Nephron progenitor cell (in vitro differentiated cells): Measurements from ENCODE around the gene NPW.

ENCODE experiments used
- DNase-seq: peaks from one replicate; pipeline ENCODE4 v3.0.0; 2021
- H3K27ac Mint-ChIP-seq: 2 replicates; pipeline ENCODE4 v1.8.0; 2021; ENCODE audit warnings: mild to moderate bottlenecking, moderate library complexity, mixed read lengths
- H3K27me3 Mint-ChIP-seq: 2 replicates; pipeline ENCODE4 v1.8.0; 2021; ENCODE audit warnings: mild to moderate bottlenecking, low read depth, mixed read lengths; ENCODE audit not compliant: poor library complexity
- H3K36me3 Mint-ChIP-seq: 2 replicates; pipeline ENCODE4 v1.8.0; 2021; ENCODE audit warnings: low read depth, mixed read lengths
- H3K4me1 Mint-ChIP-seq: 2 replicates; pipeline ENCODE4 v1.8.0; 2021; ENCODE audit warnings: mixed read lengths
- H3K4me3 Mint-ChIP-seq: 2 replicates; pipeline ENCODE4 v1.8.0; 2021; ENCODE audit warnings: mild to moderate bottlenecking, moderate library complexity, mixed read lengths
- H3K9me3 Mint-ChIP-seq: 2 replicates; pipeline ENCODE4 v1.8.0; 2021; ENCODE audit warnings: mild to moderate bottlenecking, moderate library complexity, mixed read lengths
- TF ChIP-seq, protein P1 (sequence below): fragments of 200-600 bp; sonication (generic); IDR thresholded peaks from 2 replicates; pipeline ENCODE4 v1.5.0; 2021; ENCODE audit warnings: antibody characterized with exemption

The NPW gene

DNA sequence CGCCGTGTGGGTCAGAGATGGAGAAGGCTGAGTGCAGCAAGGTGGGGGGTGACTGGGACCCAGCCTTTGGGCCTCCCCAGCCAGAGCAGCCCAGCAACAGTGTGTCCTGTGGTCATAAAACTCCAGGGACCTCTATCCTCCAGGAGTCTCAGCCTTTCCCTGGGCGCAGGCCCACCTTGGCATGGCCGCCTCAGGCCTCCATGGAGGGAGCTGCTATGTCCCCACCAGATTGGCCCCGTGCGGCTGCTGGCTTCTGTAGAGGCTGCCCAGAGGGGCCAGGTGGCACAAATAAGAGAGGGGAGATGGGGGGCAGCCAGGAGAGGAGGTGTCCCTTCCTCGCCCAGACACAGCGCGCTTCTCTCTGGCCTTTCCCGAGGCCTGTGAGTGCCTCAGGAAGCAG is 32.4 kb upstream of the NPW start:
- TF ChIP-seq, protein P1, sequence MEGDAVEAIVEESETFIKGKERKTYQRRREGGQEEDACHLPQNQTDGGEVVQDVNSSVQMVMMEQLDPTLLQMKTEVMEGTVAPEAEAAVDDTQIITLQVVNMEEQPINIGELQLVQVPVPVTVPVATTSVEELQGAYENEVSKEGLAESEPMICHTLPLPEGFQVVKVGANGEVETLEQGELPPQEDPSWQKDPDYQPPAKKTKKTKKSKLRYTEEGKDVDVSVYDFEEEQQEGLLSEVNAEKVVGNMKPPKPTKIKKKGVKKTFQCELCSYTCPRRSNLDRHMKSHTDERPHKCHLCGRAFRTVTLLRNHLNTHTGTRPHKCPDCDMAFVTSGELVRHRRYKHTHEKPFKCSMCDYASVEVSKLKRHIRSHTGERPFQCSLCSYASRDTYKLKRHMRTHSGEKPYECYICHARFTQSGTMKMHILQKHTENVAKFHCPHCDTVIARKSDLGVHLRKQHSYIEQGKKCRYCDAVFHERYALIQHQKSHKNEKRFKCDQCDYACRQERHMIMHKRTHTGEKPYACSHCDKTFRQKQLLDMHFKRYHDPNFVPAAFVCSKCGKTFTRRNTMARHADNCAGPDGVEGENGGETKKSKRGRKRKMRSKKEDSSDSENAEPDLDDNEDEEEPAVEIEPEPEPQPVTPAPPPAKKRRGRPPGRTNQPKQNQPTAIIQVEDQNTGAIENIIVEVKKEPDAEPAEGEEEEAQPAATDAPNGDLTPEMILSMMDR = no peak
- Mint-ChIP-seq H3K4me3 (no peak overlapping the region), H3K27me3 (peaks cover 63% of the 10 kb centered on the region)

DNA sequence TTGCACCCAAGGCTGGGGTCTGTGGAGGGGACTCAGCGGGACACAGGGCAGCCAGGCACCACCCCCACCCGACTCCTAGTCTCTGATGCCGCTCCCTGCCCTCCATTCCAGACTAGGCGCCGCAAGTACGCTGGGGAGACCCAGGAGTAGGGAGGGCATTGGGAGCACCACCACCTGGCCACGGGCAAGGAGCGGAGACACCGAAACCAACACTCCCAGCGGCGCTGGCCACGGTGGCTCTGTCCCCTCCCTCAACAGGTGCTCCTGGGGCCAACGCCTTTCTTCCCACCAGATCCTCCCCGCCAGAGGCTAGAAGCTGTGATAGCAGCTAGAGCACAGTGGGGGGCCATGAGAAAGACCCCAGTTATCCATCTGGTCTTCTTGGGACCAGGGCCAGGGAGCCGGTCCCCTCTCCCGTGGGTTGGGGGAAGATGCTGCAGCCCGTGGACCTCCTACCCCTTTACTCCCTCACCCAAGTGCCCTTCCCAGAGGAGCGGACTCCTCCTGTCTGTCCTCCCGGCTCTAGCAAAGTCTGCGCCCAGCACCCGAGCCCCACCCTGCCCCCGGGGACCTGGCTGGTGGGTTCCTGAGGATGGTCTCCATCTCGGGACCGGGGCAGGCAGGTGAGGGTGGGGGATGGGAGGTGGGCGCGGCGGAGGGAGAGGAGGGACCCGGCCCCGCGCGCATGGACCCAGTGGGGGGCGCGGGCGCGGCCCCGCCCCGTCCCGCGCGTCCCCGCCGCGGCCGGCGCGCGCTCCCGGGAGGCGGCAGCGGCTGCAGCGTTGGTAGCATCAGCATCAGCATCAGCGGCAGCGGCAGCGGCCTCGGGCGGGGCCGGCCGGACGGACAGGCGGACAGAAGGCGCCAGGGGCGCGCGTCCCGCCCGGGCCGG is 30.1 kb upstream of the NPW start, which contains the start of gene SYNGR3:
SYNGR3 (plus strand) TSS at position 762 of the 892 bp plus-strand sequence. CDS start 133 bp downstream, outside the sequence.
- TF ChIP-seq, protein P1 = no peak
- H3K27me3 Mint-ChIP-seq = peaks cover 62% of the 10 kb centered on the region
- H3K9me3 Mint-ChIP-seq = no peaks in the 10 kb centered on the region
- H3K36me3 Mint-ChIP-seq = peaks cover 14% of the 10 kb centered on the region
- peak within 1 kb of the TSS; percentile 77 for H3K4me3 Mint-ChIP-seq
- DNase-seq = peak; percentile 48
- H3K27ac Mint-ChIP-seq = no peak within 1 kb of the TSS
- peaks cover 25% of the 10 kb centered on the region for H3K4me1 Mint-ChIP-seq

More for the DNA sequence above, 32.4 kb upstream of the NPW start:
- Mint-ChIP-seq H3K36me3 (peaks cover 14% of the 10 kb centered on the region), H3K4me1 (peaks cover 30% of the 10 kb centered on the region), H3K9me3 (no peaks in the 10 kb centered on the region), H3K27ac (no peak overlapping the region)
- no peak for DNase-seq

DNA sequence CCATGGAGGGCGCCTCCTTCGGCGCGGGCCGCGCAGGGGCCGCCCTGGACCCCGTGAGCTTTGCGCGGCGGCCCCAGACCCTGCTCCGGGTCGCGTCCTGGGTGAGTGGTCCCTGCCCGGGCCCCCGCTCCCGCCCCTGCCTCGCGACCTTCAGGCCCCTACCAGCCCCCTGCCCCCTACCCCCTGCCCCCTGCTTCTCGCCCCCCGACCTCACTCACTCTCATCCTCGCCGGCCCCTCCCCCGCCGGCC is 29.6 kb upstream of the NPW start:
- TF ChIP-seq, protein P1 = no peak
- Mint-ChIP-seq H3K4me3 (no peak overlapping the region), H3K36me3 (peaks cover 14% of the 10 kb centered on the region), H3K27ac (no peak overlapping the region), H3K4me1 (peaks cover 20% of the 10 kb centered on the region), H3K9me3 (no peaks in the 10 kb centered on the region), H3K27me3 (peaks cover 62% of the 10 kb centered on the region)
- no peak for DNase-seq

DNA sequence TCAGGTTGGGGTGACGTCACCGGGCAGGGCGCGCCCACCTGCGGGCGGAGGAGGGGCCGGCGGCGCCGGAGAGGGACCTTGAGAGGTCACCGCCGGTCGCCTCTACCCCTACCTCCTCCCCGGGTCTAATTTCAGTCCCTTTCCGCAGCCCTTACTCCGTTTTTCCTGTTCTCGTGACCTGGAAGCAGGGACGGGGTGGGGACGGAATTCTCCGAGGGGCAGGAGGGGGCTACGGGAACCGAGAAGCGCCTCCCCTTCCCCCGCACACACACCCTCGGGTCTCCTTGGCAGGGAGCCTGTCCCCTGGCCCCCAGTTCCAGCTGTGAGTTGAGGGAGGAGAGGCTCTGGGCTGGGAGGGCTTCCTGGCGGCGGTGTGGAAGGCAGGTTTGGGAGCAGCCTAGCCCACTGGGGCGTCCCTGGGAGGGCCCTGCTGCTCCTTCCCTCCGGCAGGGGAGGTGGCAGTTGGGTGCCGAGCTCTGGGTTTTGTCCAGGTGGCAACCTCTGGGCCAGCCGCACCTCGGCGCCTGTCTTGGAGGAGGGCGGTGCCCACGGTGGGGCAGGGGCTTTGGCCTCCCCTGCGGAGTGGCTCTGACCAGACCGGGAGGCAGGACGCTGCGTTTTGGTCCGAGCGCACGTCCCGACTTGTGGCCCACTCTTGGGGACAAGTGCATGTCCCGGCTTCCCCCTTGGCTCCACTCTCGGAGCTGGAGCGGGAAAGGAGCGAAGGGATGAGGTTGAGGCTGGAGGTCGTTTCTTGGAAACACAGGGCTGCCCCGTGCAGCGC is 29.0 kb upstream of the NPW start:
- Mint-ChIP-seq H3K4me3 (peak overlapping the region; percentile 77), H3K36me3 (peaks cover 19% of the 10 kb centered on the region), H3K4me1 (peaks cover 16% of the 10 kb centered on the region), H3K27me3 (peaks cover 62% of the 10 kb centered on the region), H3K27ac (no peak overlapping the region), H3K9me3 (no peaks in the 10 kb centered on the region)
- peak; percentile 76 for DNase-seq
- TF ChIP-seq, protein P1 = no peak

DNA sequence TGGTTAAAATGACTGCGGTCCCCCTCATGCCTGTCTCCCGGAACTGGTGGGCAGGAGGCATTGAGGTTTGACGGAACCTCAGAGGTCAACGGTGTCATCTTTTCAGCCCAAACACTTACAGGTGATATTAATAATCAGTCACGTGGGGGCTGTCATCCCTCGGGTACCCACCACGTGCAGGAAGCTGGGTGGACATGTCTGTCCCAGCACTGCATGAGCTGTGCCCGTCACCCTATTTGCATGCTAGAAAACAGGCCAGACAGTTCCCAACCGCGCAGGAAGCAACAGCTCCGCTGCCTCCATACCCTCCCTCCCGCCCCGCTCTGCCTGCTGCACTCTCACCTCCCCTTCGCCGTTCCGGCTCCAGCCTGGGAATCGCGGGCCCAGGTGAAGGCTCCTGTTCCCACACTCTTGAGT is 28.4 kb upstream of the NPW start:
- Mint-ChIP-seq H3K4me1 (peaks cover 16% of the 10 kb centered on the region), H3K27ac (no peak overlapping the region), H3K36me3 (peaks cover 22% of the 10 kb centered on the region), H3K27me3 (peaks cover 62% of the 10 kb centered on the region), H3K9me3 (no peaks in the 10 kb centered on the region), H3K4me3 (peak overlapping the region; percentile 52)
- no peak for DNase-seq
- TF ChIP-seq, protein P1 = no peak
